GM19324 (cell line): Measurements from ENCODE around the gene ZSCAN22.
"Not testable (repeated sequence)": the region's sequence is repeated elsewhere in the genome, so short reads cannot be mapped to it uniquely, and the experiment has no call there.

Experiments
- ATAC-seq: cut with Tn5 transposase; IDR thresholded peaks from one replicate; pipeline ENCODE4 v1.9.1; 2021; ENCODE audit warnings: mild to moderate bottlenecking, moderate library complexity; ENCODE audit not compliant: unreplicated experiment, low FRiP score

The ZSCAN22 gene

GRCh38 chr19:58317476-58318072, 9.2 kb upstream of the ZSCAN22 start:
- ATAC-seq = no peak

- no peak for ATAC-seq
Measured at GRCh38 chr19:58318297-58318696, 8.5 kb upstream of the ZSCAN22 start.

- ATAC-seq = no peak
Measured at GRCh38 chr19:58319241-58319640, 7.6 kb upstream of the ZSCAN22 start.

- no peak for ATAC-seq
Measured at GRCh38 chr19:58325311-58326022, 1.3 kb upstream of the ZSCAN22 start.

- ATAC-seq = no peak
Measured at GRCh38 chr19:58326501-58326913, 287 bp upstream of the ZSCAN22 start.

GRCh38 chr19:58328999-58329398, 2.2 kb downstream of the ZSCAN22 start:
- ATAC-seq = no peak

GRCh38 chr19:58330458-58330857, 3.7 kb downstream of the ZSCAN22 start:
- ATAC-seq = no peak

GRCh38 chr19:58332697-58333096, 5.9 kb downstream of the ZSCAN22 start:
- no peak for ATAC-seq

GRCh38 chr19:58334691-58335249, 8.0 kb downstream of the ZSCAN22 start:
- no peak for ATAC-seq

GRCh38 chr19:58335630-58336029, 8.8 kb downstream of the ZSCAN22 start:
- ATAC-seq = no peak

GRCh38 chr19:58336216-58336615, 9.4 kb downstream of the ZSCAN22 start:
- no peak for ATAC-seq

- no peak for ATAC-seq
Measured at GRCh38 chr19:58336820-58337219, 10.0 kb downstream of the ZSCAN22 start.

- ATAC-seq = no peak
Measured at GRCh38 chr19:58338336-58338735, 11.5 kb downstream of the ZSCAN22 start.

GRCh38 chr19:58338825-58339558, 12.2 kb downstream of the ZSCAN22 start:
- ATAC-seq = no peak

- no peak for ATAC-seq
Measured at GRCh38 chr19:58345558-58345957, 18.8 kb downstream of the ZSCAN22 start.

GRCh38 chr19:58346961-58347929, 20.5 kb downstream of the ZSCAN22 start:
- ATAC-seq = peak; percentile 78

- ATAC-seq = not testable (repeated sequence)
Measured at GRCh38 chr19:58348080-58348479, 21.3 kb downstream of the ZSCAN22 start.

GRCh38 chr19:58349590-58349989, 22.8 kb downstream of the ZSCAN22 start:
- ATAC-seq = no peak

- no peak for ATAC-seq
Measured at GRCh38 chr19:58350001-58350861, 23.4 kb downstream of the ZSCAN22 start.
